ENCODE data around the gene ADAM23.

DNA sequence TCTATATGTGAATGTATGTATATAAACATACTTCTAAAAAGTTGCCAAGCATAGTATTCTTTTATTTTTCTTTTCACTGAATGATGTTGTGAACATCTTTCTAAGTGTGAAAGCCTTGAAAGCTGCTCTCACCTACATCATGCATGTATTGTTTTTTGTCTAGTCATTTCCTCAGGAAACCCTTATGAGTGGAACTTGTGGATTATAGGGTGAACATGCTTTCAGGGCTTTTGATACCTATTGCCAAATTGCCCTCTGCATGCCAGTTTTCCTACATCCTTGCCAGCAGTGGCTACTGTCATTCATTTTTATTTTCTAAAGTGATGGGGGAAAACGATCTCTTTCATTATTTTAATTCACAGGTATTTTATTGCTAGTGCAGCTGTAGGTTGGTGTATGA lies 78.3 kb downstream of the ADAM23 start:
- TF ChIP-seq, protein P1, sequence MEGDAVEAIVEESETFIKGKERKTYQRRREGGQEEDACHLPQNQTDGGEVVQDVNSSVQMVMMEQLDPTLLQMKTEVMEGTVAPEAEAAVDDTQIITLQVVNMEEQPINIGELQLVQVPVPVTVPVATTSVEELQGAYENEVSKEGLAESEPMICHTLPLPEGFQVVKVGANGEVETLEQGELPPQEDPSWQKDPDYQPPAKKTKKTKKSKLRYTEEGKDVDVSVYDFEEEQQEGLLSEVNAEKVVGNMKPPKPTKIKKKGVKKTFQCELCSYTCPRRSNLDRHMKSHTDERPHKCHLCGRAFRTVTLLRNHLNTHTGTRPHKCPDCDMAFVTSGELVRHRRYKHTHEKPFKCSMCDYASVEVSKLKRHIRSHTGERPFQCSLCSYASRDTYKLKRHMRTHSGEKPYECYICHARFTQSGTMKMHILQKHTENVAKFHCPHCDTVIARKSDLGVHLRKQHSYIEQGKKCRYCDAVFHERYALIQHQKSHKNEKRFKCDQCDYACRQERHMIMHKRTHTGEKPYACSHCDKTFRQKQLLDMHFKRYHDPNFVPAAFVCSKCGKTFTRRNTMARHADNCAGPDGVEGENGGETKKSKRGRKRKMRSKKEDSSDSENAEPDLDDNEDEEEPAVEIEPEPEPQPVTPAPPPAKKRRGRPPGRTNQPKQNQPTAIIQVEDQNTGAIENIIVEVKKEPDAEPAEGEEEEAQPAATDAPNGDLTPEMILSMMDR (IDR thresholded peaks at IDR 0.05; ENCODE audit: low read depth, low read length, poor library complexity, severe bottlenecking) = no peak
- no peak for TF ChIP-seq EZH2phosphoT487 (IDR thresholded peaks at IDR 0.05; ENCODE audit: borderline replicate concordance, low read length)
